Measurements from ENCODE around the gene RHBDD2.
"Not testable (repeated sequence)": the region's sequence is repeated elsewhere in the genome, so short reads cannot be mapped to it uniquely, and the experiment has no call there.

DNA sequence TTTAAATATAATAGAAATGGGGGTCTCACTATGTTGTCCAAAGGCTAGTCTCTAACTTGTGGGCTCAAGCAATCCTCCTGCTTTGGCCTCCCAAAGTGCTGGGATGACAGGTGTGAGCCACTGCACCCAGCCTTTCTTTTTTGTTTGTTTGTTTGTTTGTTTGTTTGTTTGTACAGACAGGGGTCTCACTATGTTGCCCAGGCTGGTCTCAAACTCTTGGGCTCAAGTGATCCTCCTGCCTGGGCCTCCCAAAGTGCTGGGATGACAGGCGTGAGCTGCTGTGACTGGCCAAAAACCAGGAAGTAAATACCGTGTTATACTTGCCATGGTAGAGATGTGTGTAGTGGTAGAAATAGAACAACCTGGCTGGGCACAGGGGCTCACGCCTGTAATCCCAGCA, 4.7 kb upstream of the RHBDD2 start:
- TF ChIP-seq, protein P1, sequence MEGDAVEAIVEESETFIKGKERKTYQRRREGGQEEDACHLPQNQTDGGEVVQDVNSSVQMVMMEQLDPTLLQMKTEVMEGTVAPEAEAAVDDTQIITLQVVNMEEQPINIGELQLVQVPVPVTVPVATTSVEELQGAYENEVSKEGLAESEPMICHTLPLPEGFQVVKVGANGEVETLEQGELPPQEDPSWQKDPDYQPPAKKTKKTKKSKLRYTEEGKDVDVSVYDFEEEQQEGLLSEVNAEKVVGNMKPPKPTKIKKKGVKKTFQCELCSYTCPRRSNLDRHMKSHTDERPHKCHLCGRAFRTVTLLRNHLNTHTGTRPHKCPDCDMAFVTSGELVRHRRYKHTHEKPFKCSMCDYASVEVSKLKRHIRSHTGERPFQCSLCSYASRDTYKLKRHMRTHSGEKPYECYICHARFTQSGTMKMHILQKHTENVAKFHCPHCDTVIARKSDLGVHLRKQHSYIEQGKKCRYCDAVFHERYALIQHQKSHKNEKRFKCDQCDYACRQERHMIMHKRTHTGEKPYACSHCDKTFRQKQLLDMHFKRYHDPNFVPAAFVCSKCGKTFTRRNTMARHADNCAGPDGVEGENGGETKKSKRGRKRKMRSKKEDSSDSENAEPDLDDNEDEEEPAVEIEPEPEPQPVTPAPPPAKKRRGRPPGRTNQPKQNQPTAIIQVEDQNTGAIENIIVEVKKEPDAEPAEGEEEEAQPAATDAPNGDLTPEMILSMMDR (IDR thresholded peaks at IDR 0.05): not testable (repeated sequence)
- TF ChIP-seq POLR2A, EP300, POLR2AphosphoS5 (IDR thresholded peaks at IDR 0.05): not testable (repeated sequence)

Measured in gastroesophageal sphincter (tissue), 3 donors.